SU-DHL-6 (cell line): Measurements from ENCODE around the gene CFAP69.

Source experiments
- CTCF ChIP-seq: fragments of 200-600 bp; sonication (generic); IDR thresholded peaks from one replicate; pipeline ENCODE4 v1.5.1; 2017; ENCODE audit warnings: antibody characterized with exemption, mild to moderate bottlenecking, low read length, moderate library complexity; ENCODE audit not compliant: insufficient read depth, poor library complexity, severe bottlenecking
- EZH2phosphoT487 ChIP-seq: fragments of 200-600 bp; sonication (generic), shearing (Covaris generic); conservative IDR thresholded peaks from 2 replicates; pipeline ENCODE4 v1.6.1; 2018; ENCODE audit warnings: mild to moderate bottlenecking, antibody characterized with exemption, low read length, moderate library complexity, mixed read lengths

GRCh38 chr7:90313907-90314306 is 68.9 kb downstream of the CFAP69 start:
- no peak for TF ChIP-seq CTCF
- no peak for TF ChIP-seq EZH2phosphoT487
